Activated naive CD8-positive, alpha-beta T cell (primary cell): ENCODE data around the gene TIMP1.

Experiments
- H3K27ac Mint-ChIP-seq: one replicate; pipeline ENCODE4 v1.8.0; 2021; ENCODE audit warnings: mixed read lengths
- H3K27me3 Mint-ChIP-seq: one replicate; pipeline ENCODE4 v1.8.0; 2021; ENCODE audit warnings: mixed read lengths
- H3K36me3 Mint-ChIP-seq: one replicate; pipeline ENCODE4 v1.8.0; 2021; ENCODE audit warnings: mixed read lengths
- H3K4me1 Mint-ChIP-seq: one replicate; pipeline ENCODE4 v1.8.0; 2021; ENCODE audit warnings: low read depth, mixed read lengths
- H3K4me3 Mint-ChIP-seq: one replicate; pipeline ENCODE4 v1.8.0; 2021; ENCODE audit warnings: mild to moderate bottlenecking, mixed read lengths
- H3K9me3 Mint-ChIP-seq: one replicate; pipeline ENCODE4 v1.8.0; 2021; ENCODE audit warnings: low read depth, mixed read lengths

Gene TIMP1

GRCh38 chrX:47568656-47569295, 13.5 kb upstream of the TIMP1 start:
- Mint-ChIP-seq H3K36me3 (peaks cover 10% of the 10 kb centered on the region), H3K27ac (no peak overlapping the region), H3K4me3 (no peak overlapping the region), H3K27me3 (no peaks in the 10 kb centered on the region), H3K9me3 (no peaks in the 10 kb centered on the region), H3K4me1 (peaks cover 17% of the 10 kb centered on the region)

- H3K27me3 Mint-ChIP-seq: no peaks in the 10 kb centered on the region
- H3K4me1 Mint-ChIP-seq: peaks cover 7% of the 10 kb centered on the region
- no peak overlapping the region for H3K27ac Mint-ChIP-seq
- no peak overlapping the region for H3K4me3 Mint-ChIP-seq
- no peaks in the 10 kb centered on the region for H3K9me3 Mint-ChIP-seq
- peaks cover 5% of the 10 kb centered on the region for H3K36me3 Mint-ChIP-seq
Measured at GRCh38 chrX:47570794-47571193, 11.4 kb upstream of the TIMP1 start.

GRCh38 chrX:47571215-47571614, 11.0 kb upstream of the TIMP1 start:
- no peaks in the 10 kb centered on the region for H3K27me3 Mint-ChIP-seq
- H3K4me3 Mint-ChIP-seq: no peak overlapping the region
- peaks cover 5% of the 10 kb centered on the region for H3K36me3 Mint-ChIP-seq
- peaks cover 7% of the 10 kb centered on the region for H3K4me1 Mint-ChIP-seq
- H3K9me3 Mint-ChIP-seq: no peaks in the 10 kb centered on the region
- no peak overlapping the region for H3K27ac Mint-ChIP-seq

GRCh38 chrX:47571896-47572295, 10.3 kb upstream of the TIMP1 start:
- Mint-ChIP-seq H3K27me3 (no peaks in the 10 kb centered on the region), H3K4me3 (no peak overlapping the region), H3K4me1 (peaks cover 7% of the 10 kb centered on the region), H3K27ac (no peak overlapping the region), H3K36me3 (peaks cover 5% of the 10 kb centered on the region), H3K9me3 (no peaks in the 10 kb centered on the region)

- no peaks in the 10 kb centered on the region for H3K27me3 Mint-ChIP-seq
- H3K27ac Mint-ChIP-seq: peak overlapping the region; percentile 51
- peaks cover 7% of the 10 kb centered on the region for H3K4me1 Mint-ChIP-seq
- H3K9me3 Mint-ChIP-seq: no peaks in the 10 kb centered on the region
- H3K36me3 Mint-ChIP-seq: peaks cover 5% of the 10 kb centered on the region
- H3K4me3 Mint-ChIP-seq: peak overlapping the region; percentile 48
Measured at GRCh38 chrX:47572773-47573340, 9.4 kb upstream of the TIMP1 start.

GRCh38 chrX:47573341-47574075, 8.7 kb upstream of the TIMP1 start:
- peak overlapping the region; percentile 51 for H3K27ac Mint-ChIP-seq
- H3K36me3 Mint-ChIP-seq: peaks cover 5% of the 10 kb centered on the region
- no peaks in the 10 kb centered on the region for H3K9me3 Mint-ChIP-seq
- no peaks in the 10 kb centered on the region for H3K27me3 Mint-ChIP-seq
- H3K4me3 Mint-ChIP-seq: peak overlapping the region; percentile 48
- H3K4me1 Mint-ChIP-seq: peaks cover 8% of the 10 kb centered on the region

GRCh38 chrX:47574076-47574546, 8.1 kb upstream of the TIMP1 start:
- H3K4me3 Mint-ChIP-seq: no peak overlapping the region
- peaks cover 8% of the 10 kb centered on the region for H3K4me1 Mint-ChIP-seq
- H3K36me3 Mint-ChIP-seq: peaks cover 5% of the 10 kb centered on the region
- H3K9me3 Mint-ChIP-seq: no peaks in the 10 kb centered on the region
- H3K27me3 Mint-ChIP-seq: no peaks in the 10 kb centered on the region
- H3K27ac Mint-ChIP-seq: no peak overlapping the region

GRCh38 chrX:47574547-47575301, 7.5 kb upstream of the TIMP1 start:
- Mint-ChIP-seq H3K9me3 (no peaks in the 10 kb centered on the region), H3K27me3 (no peaks in the 10 kb centered on the region), H3K4me3 (no peak overlapping the region), H3K27ac (no peak overlapping the region), H3K36me3 (peaks cover 5% of the 10 kb centered on the region), H3K4me1 (peaks cover 11% of the 10 kb centered on the region)

- no peak overlapping the region for H3K27ac Mint-ChIP-seq
- peaks cover 5% of the 10 kb centered on the region for H3K36me3 Mint-ChIP-seq
- H3K27me3 Mint-ChIP-seq: no peaks in the 10 kb centered on the region
- no peaks in the 10 kb centered on the region for H3K9me3 Mint-ChIP-seq
- H3K4me1 Mint-ChIP-seq: peaks cover 16% of the 10 kb centered on the region
- no peak overlapping the region for H3K4me3 Mint-ChIP-seq
Measured at GRCh38 chrX:47576021-47576898, 6.0 kb upstream of the TIMP1 start.

GRCh38 chrX:47577424-47577823, 4.8 kb upstream of the TIMP1 start:
- Mint-ChIP-seq H3K4me1 (peaks cover 26% of the 10 kb centered on the region), H3K27ac (no peak overlapping the region), H3K36me3 (peaks cover 2% of the 10 kb centered on the region), H3K4me3 (no peak overlapping the region), H3K9me3 (no peaks in the 10 kb centered on the region), H3K27me3 (no peaks in the 10 kb centered on the region)

- no peaks in the 10 kb centered on the region for H3K27me3 Mint-ChIP-seq
- H3K36me3 Mint-ChIP-seq: peaks cover 2% of the 10 kb centered on the region
- H3K4me3 Mint-ChIP-seq: no peak overlapping the region
- H3K9me3 Mint-ChIP-seq: no peaks in the 10 kb centered on the region
- H3K27ac Mint-ChIP-seq: peak overlapping the region; percentile 58
- H3K4me1 Mint-ChIP-seq: peaks cover 27% of the 10 kb centered on the region
Measured at GRCh38 chrX:47577901-47578300, 4.3 kb upstream of the TIMP1 start.

- Mint-ChIP-seq H3K9me3 (no peaks in the 10 kb centered on the region), H3K4me3 (no peak overlapping the region), H3K27ac (no peak overlapping the region), H3K27me3 (no peaks in the 10 kb centered on the region), H3K4me1 (peaks cover 26% of the 10 kb centered on the region), H3K36me3 (no peaks in the 10 kb centered on the region)
Measured at GRCh38 chrX:47578692-47579091, 3.5 kb upstream of the TIMP1 start.

GRCh38 chrX:47579537-47579936, 2.7 kb upstream of the TIMP1 start:
- Mint-ChIP-seq H3K4me1 (peaks cover 31% of the 10 kb centered on the region), H3K27me3 (no peaks in the 10 kb centered on the region), H3K36me3 (no peaks in the 10 kb centered on the region), H3K9me3 (no peaks in the 10 kb centered on the region), H3K4me3 (no peak overlapping the region), H3K27ac (no peak overlapping the region)

GRCh38 chrX:47583240-47583861, 1.1 kb downstream of the TIMP1 start:
- peak overlapping the region; percentile 46 for H3K27ac Mint-ChIP-seq
- H3K4me3 Mint-ChIP-seq: peak overlapping the region; percentile 34
- H3K36me3 Mint-ChIP-seq: no peaks in the 10 kb centered on the region
- peaks cover 32% of the 10 kb centered on the region for H3K4me1 Mint-ChIP-seq
- H3K27me3 Mint-ChIP-seq: no peaks in the 10 kb centered on the region
- H3K9me3 Mint-ChIP-seq: no peaks in the 10 kb centered on the region
